Inflammatory macrophage (primary cell): ENCODE data around the gene DHDH.

Source experiments
- DNase-seq, 2 donors: peaks; one replicate each; pipeline ENCODE4 v3.0.0-alpha.2; 2020 to 2022

The DHDH gene

GRCh38 chr19:48967346-48968178, 34.1 kb downstream of the DHDH start:
- peak; percentile 97 to 98 for DNase-seq

- peak in 1 of 2 donors; percentile 74 for DNase-seq
Observed at GRCh38 chr19:48968179-48968661, 34.7 kb downstream of the DHDH start.

GRCh38 chr19:48968813-48969218, 35.3 kb downstream of the DHDH start:
- DNase-seq: peak in 1 of 2 donors; percentile 24

- no peak for DNase-seq
Observed at GRCh38 chr19:48969276-48970138, 36.0 kb downstream of the DHDH start.

- no peak for DNase-seq
Observed at GRCh38 chr19:48970139-48970766, 36.8 kb downstream of the DHDH start.

- DNase-seq: peak; percentile 88 to 92
Observed at GRCh38 chr19:48970923-48971395, 37.5 kb downstream of the DHDH start.

- DNase-seq: no peak
Observed at GRCh38 chr19:48975947-48976847, 42.7 kb downstream of the DHDH start.

GRCh38 chr19:48977061-48977460, 43.6 kb downstream of the DHDH start:
- no peak for DNase-seq

- DNase-seq: no peak
Observed at GRCh38 chr19:48982280-48982679, 48.8 kb downstream of the DHDH start.

GRCh38 chr19:48985711-48986110, 52.2 kb downstream of the DHDH start:
- no peak for DNase-seq

- no peak for DNase-seq
Observed at GRCh38 chr19:48986211-48986610, 52.7 kb downstream of the DHDH start.

GRCh38 chr19:48987323-48987722, 53.8 kb downstream of the DHDH start:
- no peak for DNase-seq

GRCh38 chr19:48988286-48988685, 54.8 kb downstream of the DHDH start:
- no peak for DNase-seq

GRCh38 chr19:48988860-48989259, 55.4 kb downstream of the DHDH start:
- DNase-seq: no peak

GRCh38 chr19:48989701-48990291, 56.3 kb downstream of the DHDH start:
- DNase-seq: no peak

GRCh38 chr19:48990400-48990799, 56.9 kb downstream of the DHDH start:
- no peak for DNase-seq

GRCh38 chr19:48991011-48991609, 57.6 kb downstream of the DHDH start:
- no peak for DNase-seq

GRCh38 chr19:48991873-48992580, 58.5 kb downstream of the DHDH start:
- peak; percentile 58 to 72 for DNase-seq

- no peak for DNase-seq
Observed at GRCh38 chr19:48992581-48993174, 59.2 kb downstream of the DHDH start.
